ENCODE measurements around the gene CLINT1.

CLINT1 gene

GRCh38 chr5:157785801-157786200, 73.1 kb downstream of the CLINT1 start:
- no peak overlapping the region for H3K27ac ChIP-seq (ENCODE audit: low read depth, low read length, poor library complexity, severe bottlenecking)
- no peak overlapping the region for H3K4me3 ChIP-seq (ENCODE audit: low read depth, low read length, poor library complexity, severe bottlenecking)
- no peaks in the 10 kb centered on the region for H3K9me2 ChIP-seq (ENCODE audit: low read depth, low read length)
- H3K4me2 ChIP-seq (ENCODE audit: low read length): no peak overlapping the region
- H4K20me1 ChIP-seq (ENCODE audit: insufficient read depth, low read length): no peaks in the 10 kb centered on the region
- no peaks in the 10 kb centered on the region for H3K79me2 ChIP-seq (ENCODE audit: insufficient read depth, low read length)
- H3F3A ChIP-seq (ENCODE audit: insufficient read depth, low read length): no peaks in the 10 kb centered on the region
- no peaks in the 10 kb centered on the region for H3K4me1 ChIP-seq (ENCODE audit: insufficient read depth, low read length, severe bottlenecking)
- H3K9me3 ChIP-seq (ENCODE audit: low read length): no peaks in the 10 kb centered on the region
- peaks cover 55% of the 10 kb centered on the region for H3K36me3 ChIP-seq (ENCODE audit: insufficient read depth, low read length)
- no peak overlapping the region for H2AFZ ChIP-seq (ENCODE audit: low read length)
- no peak for TF ChIP-seq EZH2 (IDR thresholded peaks at IDR 0.05; ENCODE audit: borderline replicate concordance, low read length)
- TF ChIP-seq CTCF (IDR thresholded peaks at IDR 0.05; ENCODE audit: low read length): no peak
- H3K9ac ChIP-seq (ENCODE audit: low read length): no peak overlapping the region
- no peaks in the 10 kb centered on the region for H3K27me3 ChIP-seq (ENCODE audit: insufficient read depth, low read length)

- Histone ChIP-seq H3K9me3 (ENCODE audit: low read length) (no peaks in the 10 kb centered on the region), H4K20me1 (ENCODE audit: insufficient read depth, low read length) (no peaks in the 10 kb centered on the region), H3K4me2 (ENCODE audit: low read length) (no peak overlapping the region), H3K4me1 (ENCODE audit: insufficient read depth, low read length, severe bottlenecking) (no peaks in the 10 kb centered on the region), H2AFZ (ENCODE audit: low read length) (no peak overlapping the region), H3F3A (ENCODE audit: insufficient read depth, low read length) (no peaks in the 10 kb centered on the region; the same call in 1 of the 2 replicates), H3K79me2 (ENCODE audit: insufficient read depth, low read length) (no peaks in the 10 kb centered on the region), H3K36me3 (ENCODE audit: insufficient read depth, low read length) (no peaks in the 10 kb centered on the region; the same call in 1 of the 2 replicates), H3K9ac (ENCODE audit: low read length) (no peak overlapping the region), H3K4me3 (ENCODE audit: low read depth, low read length, poor library complexity, severe bottlenecking) (no peak overlapping the region), H3K27me3 (ENCODE audit: insufficient read depth, low read length) (no peaks in the 10 kb centered on the region), H3K9me2 (ENCODE audit: low read depth, low read length) (no peaks in the 10 kb centered on the region), H3K27ac (ENCODE audit: low read depth, low read length, poor library complexity, severe bottlenecking) (no peak overlapping the region)
- no peak for TF ChIP-seq CTCF (IDR thresholded peaks at IDR 0.05; ENCODE audit: low read length)
- TF ChIP-seq EZH2 (IDR thresholded peaks at IDR 0.05; ENCODE audit: borderline replicate concordance, low read length): no peak
Observed at GRCh38 chr5:157779221-157779620, 79.7 kb downstream of the CLINT1 start.

- no peaks in the 10 kb centered on the region for H3K4me1 ChIP-seq (ENCODE audit: insufficient read depth, low read length, severe bottlenecking)
- no peak overlapping the region for H3K4me3 ChIP-seq (ENCODE audit: low read depth, low read length, poor library complexity, severe bottlenecking)
- no peaks in the 10 kb centered on the region for H3K79me2 ChIP-seq (ENCODE audit: insufficient read depth, low read length)
- H3K9me2 ChIP-seq (ENCODE audit: low read depth, low read length): no peaks in the 10 kb centered on the region
- H3F3A ChIP-seq (ENCODE audit: insufficient read depth, low read length): no peaks in the 10 kb centered on the region; the same call in 1 of the 2 replicates
- no peak overlapping the region for H3K9ac ChIP-seq (ENCODE audit: low read length)
- no peak overlapping the region for H3K4me2 ChIP-seq (ENCODE audit: low read length)
- no peaks in the 10 kb centered on the region for H3K9me3 ChIP-seq (ENCODE audit: low read length)
- no peaks in the 10 kb centered on the region for H3K27me3 ChIP-seq (ENCODE audit: insufficient read depth, low read length)
- no peaks in the 10 kb centered on the region for H4K20me1 ChIP-seq (ENCODE audit: insufficient read depth, low read length)
- H2AFZ ChIP-seq (ENCODE audit: low read length): no peak overlapping the region
- no peaks in the 10 kb centered on the region; the same call in 1 of the 2 replicates for H3K36me3 ChIP-seq (ENCODE audit: insufficient read depth, low read length)
- H3K27ac ChIP-seq (ENCODE audit: low read depth, low read length, poor library complexity, severe bottlenecking): no peak overlapping the region
- TF ChIP-seq CTCF (IDR thresholded peaks at IDR 0.05; ENCODE audit: low read length) (no peak), EZH2 (IDR thresholded peaks at IDR 0.05; ENCODE audit: borderline replicate concordance, low read length) (no peak)
Observed at GRCh38 chr5:157778121-157778805, 80.7 kb downstream of the CLINT1 start.

All from OCI-LY1 (cell line).